Brain pericyte (primary cell): ENCODE data around the gene GPC6.
A peak's percentile ranks its signal among the peaks of the same experiment; 100 is the strongest.

Source experiments
- DNase-seq: peaks from one replicate; pipeline ENCODE4 v3.0.0-alpha.2; 2012; ENCODE audit warnings: low read depth, low spot score

GPC6 gene

GRCh38 chr13:93673885-93674284, 447.3 kb downstream of the GPC6 start:
- DNase-seq = no peak

DNA sequence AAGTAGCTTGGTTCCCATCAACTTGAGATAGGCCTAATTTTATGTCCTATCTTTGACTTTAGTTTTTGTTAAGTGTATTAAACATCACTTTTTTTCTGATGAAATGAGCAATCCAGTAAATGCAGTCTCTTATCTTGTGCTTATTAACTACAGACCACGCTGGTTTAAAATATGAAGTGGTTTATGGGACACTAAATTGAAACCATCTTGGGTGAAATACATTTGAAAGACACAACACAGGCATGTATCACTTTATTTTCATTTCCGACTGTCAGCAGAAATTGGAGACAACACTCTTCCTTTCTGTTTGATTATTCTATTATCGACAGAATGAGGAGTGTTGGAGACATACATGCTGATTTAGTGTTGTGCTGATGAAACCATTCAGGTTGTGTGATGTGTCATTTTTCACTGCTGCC, 447.7 kb downstream of the GPC6 start:
- DNase-seq = no peak

GRCh38 chr13:93680329-93680728, 453.7 kb downstream of the GPC6 start:
- no peak for DNase-seq

DNA sequence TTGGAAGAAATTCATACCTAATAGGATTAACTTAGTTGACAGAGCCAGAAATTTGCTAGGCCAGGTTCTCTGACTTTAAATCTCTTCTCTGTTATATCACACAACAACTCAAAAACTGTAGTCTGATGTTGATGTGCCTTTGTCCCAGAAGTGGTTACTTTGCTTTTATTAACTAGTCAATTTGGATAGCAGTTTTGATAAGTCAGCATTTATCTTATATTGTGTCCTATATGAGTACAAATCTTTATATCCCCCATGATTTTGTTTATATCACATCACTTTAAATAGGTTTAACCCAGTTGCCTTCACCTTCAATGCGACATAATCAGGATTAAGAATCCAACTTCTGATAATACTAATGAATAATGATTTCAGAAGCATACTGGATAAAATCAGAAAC, 459.3 kb downstream of the GPC6 start:
- DNase-seq = no peak

GRCh38 chr13:93686399-93686798, 459.8 kb downstream of the GPC6 start:
- DNase-seq = no peak

GRCh38 chr13:93687261-93687660, 460.7 kb downstream of the GPC6 start:
- no peak for DNase-seq

DNA sequence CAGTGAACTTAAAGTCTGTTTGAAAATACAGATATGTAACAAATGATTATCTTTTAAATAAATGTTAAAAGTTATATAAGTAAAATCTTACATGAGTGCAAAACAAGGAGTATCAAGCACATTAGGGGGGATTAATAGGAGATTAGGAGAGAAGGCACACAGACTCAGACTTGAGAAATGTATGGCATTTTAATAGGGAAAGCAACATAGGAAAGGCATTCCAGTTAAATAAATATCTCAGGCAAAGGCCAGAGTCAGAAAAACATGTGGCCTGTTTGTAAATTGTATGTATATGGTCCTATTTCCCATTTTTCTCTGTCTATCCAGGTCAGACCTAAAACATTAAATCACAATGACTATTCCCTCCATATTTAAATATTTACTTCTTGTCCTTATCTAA, 462.7 kb downstream of the GPC6 start:
- DNase-seq = no peak

- no peak for DNase-seq
Measured at GRCh38 chr13:93690139-93690538, 463.5 kb downstream of the GPC6 start.

DNA sequence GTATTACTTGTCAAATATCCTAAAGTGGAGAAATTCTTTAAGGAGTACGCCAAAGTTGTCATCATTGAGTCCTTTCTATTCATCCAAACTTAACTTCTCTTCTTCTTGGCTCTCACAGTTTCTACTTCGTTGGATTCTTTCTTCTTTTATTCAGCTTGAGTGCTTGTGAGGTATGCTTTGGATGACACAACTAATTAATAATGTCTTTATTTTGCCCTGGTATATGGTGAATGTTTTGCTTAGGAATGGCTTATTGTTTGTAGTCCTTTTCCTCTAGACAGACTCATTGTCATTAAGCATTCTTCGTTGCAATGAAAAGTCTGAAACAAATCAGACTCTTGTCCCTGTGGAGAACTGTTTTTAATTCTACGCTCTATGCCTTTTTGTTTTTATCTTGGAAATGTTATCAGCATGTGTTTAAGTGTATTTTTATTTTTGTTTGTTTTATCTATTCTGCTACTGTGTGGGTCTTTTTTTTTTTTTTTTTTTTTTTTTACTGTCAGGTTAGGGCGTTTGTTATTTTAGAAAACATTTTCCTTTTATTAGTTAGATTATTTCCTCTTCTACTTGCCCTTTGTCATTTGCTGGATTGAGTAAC, 471.5 kb downstream of the GPC6 start:
- DNase-seq = no peak

- peak; percentile 30 for DNase-seq
Measured at GRCh38 chr13:93700115-93700514, 473.5 kb downstream of the GPC6 start.

GRCh38 chr13:93708308-93709075, 481.9 kb downstream of the GPC6 start:
- no peak for DNase-seq

DNA sequence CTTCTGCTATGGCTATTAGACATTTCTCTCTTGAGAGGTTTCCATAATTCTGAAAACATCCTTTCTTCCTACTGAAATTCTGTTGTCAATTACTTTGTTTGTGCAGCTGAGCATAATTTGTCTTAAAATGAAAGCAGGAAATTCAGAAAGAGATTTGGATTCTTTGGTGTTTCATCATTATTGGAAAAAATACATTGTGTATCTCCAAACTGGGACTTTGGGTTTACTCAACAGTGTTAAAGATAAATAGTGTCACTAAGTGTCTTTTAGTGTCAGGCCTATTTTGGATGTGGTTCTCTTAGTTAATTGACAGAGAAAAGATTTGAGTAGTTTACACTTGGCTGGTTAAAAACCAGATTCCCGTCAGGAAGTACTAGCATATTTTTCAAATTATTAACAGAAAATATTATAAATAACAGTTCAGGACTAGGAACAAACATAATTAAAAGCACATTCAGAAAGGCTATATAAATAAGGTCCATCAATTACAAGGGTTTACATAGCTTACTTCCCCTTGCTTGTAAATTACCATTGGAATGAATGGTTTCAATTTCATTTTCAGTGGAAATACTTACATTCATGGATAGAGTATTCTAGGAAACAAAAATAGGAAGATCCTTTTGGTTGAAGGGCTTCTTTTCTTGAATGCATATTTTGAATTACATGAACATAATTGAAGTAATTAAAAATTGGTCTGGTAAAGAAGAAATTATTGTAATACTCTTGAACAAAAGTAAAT, 483.1 kb downstream of the GPC6 start:
- DNase-seq = no peak

- no peak for DNase-seq
Measured at GRCh38 chr13:93714171-93714570, 487.6 kb downstream of the GPC6 start.

DNA sequence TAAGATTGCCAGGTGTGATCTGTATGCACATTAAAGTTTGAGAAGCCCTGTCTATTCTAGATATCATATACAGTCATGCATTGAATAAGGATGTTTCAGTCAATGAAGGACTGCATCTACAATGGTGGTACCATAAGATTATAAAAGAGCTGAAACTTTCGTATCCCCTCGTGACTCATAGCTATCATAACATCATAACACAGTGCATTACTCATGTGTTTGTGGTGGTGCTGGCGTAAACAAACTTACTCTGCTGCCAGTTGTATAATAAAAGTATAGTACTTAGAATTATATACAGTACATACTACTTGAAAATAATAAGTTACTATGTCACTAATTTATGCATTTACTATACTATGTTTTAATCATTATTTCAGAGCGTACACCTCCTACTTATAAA, 489.3 kb downstream of the GPC6 start:
- no peak for DNase-seq

- DNase-seq = no peak
Measured at GRCh38 chr13:93716623-93717022, 490.0 kb downstream of the GPC6 start.

DNA sequence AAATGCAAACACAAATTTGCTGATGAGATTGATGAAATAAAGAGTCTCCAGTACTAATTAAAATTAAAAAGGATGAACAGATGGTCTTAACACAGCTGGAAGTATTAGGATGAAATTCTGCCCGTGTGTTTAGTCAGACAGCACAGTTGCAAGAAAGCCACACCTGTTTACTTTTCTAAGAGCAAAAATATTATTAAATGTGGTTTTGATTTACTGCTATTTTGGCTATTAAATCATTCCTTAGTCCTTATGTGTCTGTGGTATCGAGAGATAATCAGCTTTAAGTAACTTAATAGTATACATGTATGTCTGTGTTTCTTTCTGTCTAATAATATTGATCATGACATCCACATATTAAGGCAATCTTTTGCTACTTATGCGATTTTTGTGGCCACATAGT, 494.9 kb downstream of the GPC6 start:
- no peak for DNase-seq

DNA sequence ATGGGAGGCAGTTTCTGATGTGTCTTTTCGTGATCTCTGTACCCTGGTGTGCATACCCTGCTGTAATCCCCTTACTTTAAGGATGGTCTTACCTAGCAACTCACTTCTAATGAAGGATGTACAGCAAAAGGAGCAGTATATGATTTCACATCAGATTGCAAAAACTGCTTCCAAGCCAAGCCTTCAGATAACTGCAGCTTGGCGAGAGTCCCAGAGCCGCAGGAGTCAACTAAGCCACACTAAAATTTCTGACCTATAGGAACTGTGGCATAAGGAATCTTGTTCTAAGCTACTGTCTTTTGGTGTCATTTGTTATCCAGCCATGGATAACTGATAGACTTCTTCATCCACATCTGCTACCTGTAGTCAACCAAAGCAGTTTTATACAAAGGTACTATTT, 496.7 kb downstream of the GPC6 start:
- DNase-seq = no peak

DNA sequence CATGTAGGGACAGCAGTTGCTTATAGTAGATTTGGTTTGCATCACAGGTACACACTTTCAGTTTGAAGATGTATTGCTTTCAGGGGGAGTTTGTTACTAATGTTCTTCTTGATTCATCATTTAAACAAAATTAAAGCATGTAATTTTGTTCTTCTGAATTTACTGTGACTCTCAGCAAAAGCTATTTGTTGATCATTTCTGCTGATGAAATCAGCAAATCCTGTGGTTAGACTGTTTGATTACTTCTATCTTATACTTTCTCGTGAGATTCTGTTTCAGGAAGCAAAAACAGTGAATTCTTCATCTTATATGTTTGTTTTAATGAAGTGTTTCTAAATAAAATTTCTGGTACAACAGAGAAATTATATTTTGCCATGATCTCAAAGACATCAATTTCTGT, 497.6 kb downstream of the GPC6 start:
- no peak for DNase-seq

DNA sequence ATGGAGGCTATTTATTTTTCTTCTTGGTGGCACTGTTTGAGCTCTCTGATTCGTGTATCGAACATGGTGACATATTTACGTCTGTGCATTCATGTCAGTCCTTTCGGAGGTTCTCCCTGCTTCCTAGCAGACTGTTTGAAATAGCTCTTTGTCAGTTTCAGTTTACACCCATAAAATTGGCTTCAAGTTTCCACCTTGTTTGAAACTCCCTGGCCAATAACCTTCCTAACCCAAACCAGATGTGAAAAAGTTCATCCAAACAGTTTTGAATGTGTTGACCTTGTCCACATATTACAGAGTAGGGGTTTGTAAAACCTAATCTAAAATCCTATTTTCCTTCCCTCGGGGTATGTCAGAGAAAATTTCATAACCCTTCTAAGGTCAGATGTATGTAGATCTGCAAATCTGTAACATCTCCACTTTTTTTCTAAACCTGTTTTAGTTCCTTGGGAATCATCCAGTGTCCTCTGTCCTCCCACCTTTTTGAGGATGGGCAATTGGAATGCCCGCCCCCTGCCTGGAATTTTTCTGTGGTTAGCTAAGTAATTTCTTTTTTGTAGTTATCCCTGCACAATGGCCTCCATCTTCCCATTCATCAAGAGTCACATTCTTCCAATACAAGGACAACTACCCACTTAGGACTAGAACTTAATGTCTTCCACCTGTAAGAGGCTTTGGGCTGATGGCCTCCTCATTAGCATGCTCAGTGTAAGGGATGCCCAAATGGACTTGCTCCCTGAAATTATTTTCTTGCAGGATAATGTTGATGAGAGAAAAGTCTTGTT, 499.8 kb downstream of the GPC6 start:
- no peak for DNase-seq

- DNase-seq = no peak
Measured at GRCh38 chr13:93727211-93728141, 500.9 kb downstream of the GPC6 start.

DNA sequence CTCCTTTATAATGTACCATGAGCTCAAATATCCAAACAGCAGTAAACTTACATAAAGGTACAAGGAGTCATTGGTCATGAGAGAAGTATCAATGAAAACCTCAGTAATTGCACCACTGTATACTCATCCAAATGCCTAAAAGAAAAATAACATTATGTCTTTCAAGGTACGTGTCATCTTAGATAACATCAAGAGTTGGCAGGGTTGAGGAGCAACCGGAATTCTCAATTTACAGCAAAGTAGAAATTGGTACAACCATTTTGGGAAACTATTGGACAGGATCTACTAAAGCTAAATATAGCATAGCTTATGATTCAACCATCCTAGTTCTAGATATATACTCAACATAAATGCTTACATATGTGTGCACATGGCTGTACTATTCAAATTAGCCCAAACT, 502.8 kb downstream of the GPC6 start:
- no peak for DNase-seq
